ENCODE measurements around the gene PLXNA2.
A peak's percentile ranks its signal among the peaks of the same experiment; 100 is the strongest.

The PLXNA2 gene

GRCh38 chr1:208268541-208269337 lies 24.6 kb upstream of the PLXNA2 start:
- no peak for DNase-seq (ENCODE audit: insufficient read length, low spot score)
- no peak for FAIRE-seq

- FAIRE-seq (no peak), DNase-seq (ENCODE audit: insufficient read length, low spot score) (no peak)
Measured at GRCh38 chr1:208265525-208265924, 21.3 kb upstream of the PLXNA2 start.

GRCh38 chr1:208265122-208265469 lies 20.9 kb upstream of the PLXNA2 start:
- DNase-seq (ENCODE audit: insufficient read length, low spot score) (no peak), FAIRE-seq (no peak)

GRCh38 chr1:208264469-208265121 lies 20.4 kb upstream of the PLXNA2 start:
- DNase-seq (ENCODE audit: insufficient read length, low spot score), result no peak
- FAIRE-seq, result no peak

- DNase-seq (ENCODE audit: insufficient read length, low spot score) (no peak), FAIRE-seq (no peak)
Measured at GRCh38 chr1:208261874-208262273, 17.7 kb upstream of the PLXNA2 start.

DNA sequence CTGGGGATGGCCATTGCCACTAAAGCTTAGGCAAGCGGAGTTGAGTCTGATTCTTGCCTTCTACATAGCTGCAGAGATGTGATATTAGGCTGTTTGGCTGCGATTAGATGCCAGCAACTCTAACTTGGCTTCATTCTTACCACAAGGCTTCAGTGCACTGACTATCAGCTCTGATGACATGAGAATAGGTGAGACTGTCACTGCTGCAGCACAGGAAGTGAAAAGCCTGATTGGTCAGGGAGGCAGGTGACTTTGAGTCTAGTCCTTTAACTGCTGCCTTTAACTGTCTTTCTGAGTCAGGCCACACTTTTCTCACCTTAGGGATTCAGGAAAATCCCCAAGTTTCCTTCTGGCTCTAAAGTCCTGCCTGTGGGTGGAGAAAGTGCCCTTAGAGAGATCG lies 14.1 kb upstream of the PLXNA2 start:
- FAIRE-seq (no peak), DNase-seq (ENCODE audit: insufficient read length, low spot score) (no peak)

GRCh38 chr1:208257351-208257750 lies 13.2 kb upstream of the PLXNA2 start:
- DNase-seq (ENCODE audit: insufficient read length, low spot score), result no peak
- FAIRE-seq, result no peak

- no peak for FAIRE-seq
- DNase-seq (ENCODE audit: insufficient read length, low spot score), result no peak
Measured at GRCh38 chr1:208256556-208256955, 12.4 kb upstream of the PLXNA2 start.

GRCh38 chr1:208256091-208256490 lies 11.9 kb upstream of the PLXNA2 start:
- FAIRE-seq, result no peak
- DNase-seq (ENCODE audit: insufficient read length, low spot score), result no peak

- no peak for FAIRE-seq
- DNase-seq (ENCODE audit: insufficient read length, low spot score), result no peak
Measured at GRCh38 chr1:208254862-208255261, 10.7 kb upstream of the PLXNA2 start.

DNA sequence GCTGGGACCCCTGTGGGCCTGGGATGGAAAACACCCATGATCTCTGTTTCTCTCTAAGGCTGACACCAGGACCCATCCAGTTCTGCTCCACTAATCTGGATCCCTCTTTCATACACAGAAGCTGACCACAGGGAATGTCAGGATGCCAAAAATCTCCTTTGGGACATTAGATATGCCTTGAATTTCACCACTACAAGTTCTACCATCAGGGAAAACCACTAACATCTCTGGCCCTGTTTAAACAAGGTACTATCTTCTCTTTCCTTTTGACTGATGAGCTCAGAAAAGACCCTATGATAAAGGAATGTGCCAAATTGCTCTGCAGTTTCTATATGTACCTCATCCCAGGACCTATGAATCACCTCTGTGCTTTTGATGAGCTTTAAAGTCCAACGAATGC lies 10.2 kb upstream of the PLXNA2 start:
- DNase-seq (ENCODE audit: insufficient read length, low spot score) (no peak), FAIRE-seq (no peak)

GRCh38 chr1:208252836-208253576 lies 8.8 kb upstream of the PLXNA2 start:
- FAIRE-seq (no peak), DNase-seq (ENCODE audit: insufficient read length, low spot score) (no peak)

DNA sequence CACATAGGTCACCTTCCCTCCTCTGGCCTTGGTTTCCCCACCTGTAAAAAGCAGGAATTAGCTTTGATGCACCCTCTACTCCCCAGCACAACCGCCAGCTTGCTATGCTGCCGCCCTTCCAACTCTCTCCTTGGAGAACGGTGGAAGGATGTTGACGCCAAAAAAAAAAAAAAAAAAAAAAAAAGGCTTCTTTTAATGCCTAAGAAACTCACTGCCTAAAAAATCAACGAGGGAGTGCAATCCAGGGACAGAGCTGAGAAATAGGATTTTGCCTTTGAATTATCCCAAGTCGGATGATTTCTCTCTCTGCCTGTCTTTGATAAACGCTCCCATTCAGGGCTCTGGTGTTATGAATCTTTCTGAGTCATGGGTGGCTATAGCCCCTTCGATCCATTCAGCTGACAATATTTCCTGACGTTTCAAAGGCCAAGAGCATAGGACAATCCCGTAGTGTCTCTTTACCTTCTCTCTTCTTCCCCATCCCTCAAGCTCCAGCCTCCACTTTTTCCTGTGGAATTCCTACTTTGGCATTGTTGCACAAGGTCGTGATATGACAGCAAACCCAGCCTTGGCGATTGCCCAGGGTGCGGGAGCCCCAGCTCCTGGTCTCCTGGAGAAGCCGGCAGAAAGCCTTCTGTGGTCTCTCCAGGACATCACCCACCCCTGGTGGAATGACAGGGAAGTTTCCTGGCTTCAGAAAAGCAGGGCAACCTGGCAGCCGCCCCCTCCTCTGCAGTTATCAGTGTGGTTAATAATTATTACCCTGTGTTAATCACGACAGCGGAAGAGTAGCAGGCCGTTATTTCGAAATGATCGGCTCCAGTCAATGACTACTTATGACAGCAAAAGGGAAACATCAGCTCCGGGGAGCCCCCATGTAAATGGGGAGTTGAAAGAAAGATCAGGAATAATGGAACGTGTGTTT lies 8.0 kb upstream of the PLXNA2 start:
- FAIRE-seq, result peak; percentile 60
- DNase-seq (ENCODE audit: insufficient read length, low spot score), result peak; percentile 70

- FAIRE-seq, result no peak
- DNase-seq (ENCODE audit: insufficient read length, low spot score), result no peak
Measured at GRCh38 chr1:208251015-208251414, 6.8 kb upstream of the PLXNA2 start.

DNA sequence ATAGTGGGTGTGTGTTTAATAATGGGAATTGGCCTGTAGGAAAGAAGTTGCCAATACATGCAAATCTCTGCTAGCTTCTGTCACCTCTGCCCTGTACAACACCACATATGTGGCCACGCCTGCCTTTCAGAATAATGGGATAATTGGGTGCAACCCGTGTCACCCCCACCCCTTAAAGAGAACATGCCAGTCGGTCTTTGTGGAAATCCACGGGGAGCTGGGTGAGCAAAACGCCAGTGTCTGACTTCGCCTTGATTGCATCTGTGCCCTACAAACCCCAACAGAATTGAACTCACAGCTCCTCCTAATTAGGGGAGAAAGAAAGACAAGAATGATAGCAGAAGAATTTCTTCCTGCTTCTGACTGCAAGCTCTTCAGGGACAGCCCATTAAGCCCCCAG lies 6.4 kb upstream of the PLXNA2 start:
- FAIRE-seq, result no peak
- no peak for DNase-seq (ENCODE audit: insufficient read length, low spot score)

DNA sequence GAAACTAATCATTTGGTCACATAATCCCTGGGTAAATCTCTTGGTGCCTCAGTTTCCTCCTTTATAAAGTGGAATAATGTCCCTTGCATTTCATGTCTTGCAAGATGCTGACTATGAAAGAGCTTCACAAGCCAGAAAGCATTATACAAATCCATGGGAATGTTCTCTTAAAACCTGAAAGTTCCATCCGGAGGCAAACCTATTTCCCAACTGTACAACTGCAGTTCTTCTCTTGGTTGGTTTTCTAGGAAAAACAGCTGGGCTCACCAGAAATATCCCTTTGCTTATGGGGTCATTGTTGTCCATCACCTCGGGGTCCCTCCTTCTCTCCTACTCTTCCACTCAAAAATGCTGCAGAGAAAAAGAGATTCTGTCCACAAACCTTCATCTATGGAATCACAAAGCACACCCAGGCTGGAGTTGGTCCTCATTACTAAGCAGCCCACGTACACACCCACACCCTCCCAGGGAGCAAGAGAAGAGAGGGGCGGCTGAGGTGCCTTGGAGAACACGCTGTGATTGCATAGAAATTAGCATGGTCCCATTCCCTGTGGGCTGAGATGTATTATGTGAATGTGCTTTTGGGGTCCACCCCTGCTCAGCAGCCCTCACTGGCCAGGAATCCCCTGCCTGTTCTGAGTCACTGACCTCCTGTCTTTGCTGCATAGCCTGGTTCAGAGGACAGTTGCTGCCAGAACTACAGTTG lies 5.0 kb upstream of the PLXNA2 start:
- DNase-seq (ENCODE audit: insufficient read length, low spot score) (no peak), FAIRE-seq (no peak)

GRCh38 chr1:208248307-208248801 lies 4.2 kb upstream of the PLXNA2 start:
- FAIRE-seq (no peak), DNase-seq (ENCODE audit: insufficient read length, low spot score) (no peak)

- FAIRE-seq (no peak), DNase-seq (ENCODE audit: insufficient read length, low spot score) (no peak)
Measured at GRCh38 chr1:208247696-208248095, 3.5 kb upstream of the PLXNA2 start.

DNA sequence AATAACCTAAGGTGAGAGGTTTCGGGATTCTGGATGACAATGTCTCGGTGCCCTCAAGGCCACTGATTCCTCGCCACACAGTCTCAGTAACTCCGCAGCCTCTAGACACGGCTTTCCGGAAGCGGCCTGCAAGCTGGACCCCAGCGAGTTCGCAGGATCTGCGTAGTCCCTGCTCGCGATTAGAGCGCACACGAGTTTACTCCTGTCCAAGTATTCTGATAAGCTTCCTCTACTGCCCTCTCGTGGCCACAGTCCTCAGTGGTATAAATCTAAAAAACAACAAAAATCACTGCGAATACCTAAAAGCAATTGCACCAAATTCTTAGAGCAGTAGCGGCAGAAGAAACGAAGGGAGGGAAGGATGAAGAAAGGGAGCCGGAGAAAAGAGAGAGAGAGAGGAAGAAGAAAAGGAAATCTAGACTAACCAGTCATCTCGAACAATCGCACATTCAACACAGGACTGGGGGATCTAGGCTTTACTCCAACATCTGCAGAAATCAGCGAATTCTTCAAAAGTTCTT lies 1.1 kb upstream of the PLXNA2 start:
- FAIRE-seq (no peak), DNase-seq (ENCODE audit: insufficient read length, low spot score) (peak; percentile 89)

DNA sequence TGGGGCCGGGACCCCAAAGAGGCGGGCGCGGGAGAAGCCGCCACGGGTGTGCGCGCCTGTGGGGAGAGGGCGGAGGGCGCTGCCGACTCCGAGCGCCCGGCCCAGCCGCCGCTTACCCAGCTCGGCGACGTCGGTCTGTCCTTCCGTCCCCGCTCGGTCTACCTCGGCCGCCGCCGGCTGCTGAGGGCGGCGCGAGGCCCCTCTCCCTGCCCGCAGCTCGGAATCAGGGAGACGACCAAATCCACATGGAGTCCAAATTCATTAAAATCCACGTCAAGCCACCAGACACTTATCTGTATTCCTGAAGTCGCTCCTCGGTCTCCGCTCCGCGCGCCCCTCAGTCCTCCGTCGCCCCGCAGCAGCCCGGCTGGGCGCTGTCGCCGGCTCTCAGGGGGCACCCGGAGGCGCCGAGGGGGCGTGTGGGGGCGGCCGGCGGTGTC lies 637 bp downstream of the PLXNA2 start:
- FAIRE-seq, result no peak

More for the DNA sequence above, 637 bp downstream of the PLXNA2 start:
- DNase-seq (ENCODE audit: insufficient read length, low spot score), result no peak
